ENCODE results near the gene KLF13. TPM values are rescaled to one million over a fixed set of nuclear protein-coding genes. Genes with fewer than 3 reads are reported as not detected.

KLF13 gene
- total and polyA plus RNA-seq, 10 of the 15 experiments (the other 5 are each of a cell fraction or from before 2014, with no cell fraction given): 20.3 to 109 (median 51.4) TPM

DNA sequence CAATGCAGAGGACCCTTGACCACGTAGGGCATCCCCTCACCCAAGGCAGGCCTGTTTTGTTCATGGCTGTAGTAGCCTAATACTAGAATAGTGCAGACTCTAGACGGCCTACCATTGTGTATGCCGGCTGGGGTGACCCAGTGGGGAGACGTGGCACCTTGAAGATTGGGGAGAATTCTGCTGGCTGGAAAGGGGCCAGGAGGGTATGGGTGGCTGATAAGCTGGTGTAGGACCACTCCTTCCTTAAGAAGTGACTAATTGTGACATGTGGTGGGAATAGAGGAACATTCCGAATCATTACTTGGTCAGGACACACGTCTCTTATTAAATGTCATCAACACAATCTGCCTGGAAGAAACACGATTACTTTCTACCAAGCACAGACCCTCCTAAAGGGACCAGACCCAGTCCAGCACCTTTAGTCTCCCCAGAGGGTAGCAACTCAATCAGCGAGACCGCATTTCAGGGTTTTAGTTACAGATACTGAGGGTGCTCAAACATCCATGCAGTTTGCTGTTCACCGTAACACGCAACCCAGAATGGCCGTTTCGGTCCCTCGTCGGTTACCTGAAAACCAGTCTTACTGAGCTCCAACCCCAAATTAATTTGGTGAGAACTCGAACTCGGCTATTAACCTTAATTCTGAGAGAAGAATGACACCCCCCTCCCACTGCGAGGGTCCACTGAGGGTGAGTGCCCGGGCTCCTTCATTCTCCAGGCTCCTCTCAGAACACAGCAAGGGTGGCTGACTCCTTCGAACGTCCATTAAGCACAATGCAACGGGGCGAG is 1.6 kb upstream of the KLF13 start (continued):
- no peak for TF ChIP-seq MTA3 (IDR thresholded peaks at IDR 0.05; ENCODE audit: borderline replicate concordance, low read length)
- TF ChIP-seq, protein P1, sequence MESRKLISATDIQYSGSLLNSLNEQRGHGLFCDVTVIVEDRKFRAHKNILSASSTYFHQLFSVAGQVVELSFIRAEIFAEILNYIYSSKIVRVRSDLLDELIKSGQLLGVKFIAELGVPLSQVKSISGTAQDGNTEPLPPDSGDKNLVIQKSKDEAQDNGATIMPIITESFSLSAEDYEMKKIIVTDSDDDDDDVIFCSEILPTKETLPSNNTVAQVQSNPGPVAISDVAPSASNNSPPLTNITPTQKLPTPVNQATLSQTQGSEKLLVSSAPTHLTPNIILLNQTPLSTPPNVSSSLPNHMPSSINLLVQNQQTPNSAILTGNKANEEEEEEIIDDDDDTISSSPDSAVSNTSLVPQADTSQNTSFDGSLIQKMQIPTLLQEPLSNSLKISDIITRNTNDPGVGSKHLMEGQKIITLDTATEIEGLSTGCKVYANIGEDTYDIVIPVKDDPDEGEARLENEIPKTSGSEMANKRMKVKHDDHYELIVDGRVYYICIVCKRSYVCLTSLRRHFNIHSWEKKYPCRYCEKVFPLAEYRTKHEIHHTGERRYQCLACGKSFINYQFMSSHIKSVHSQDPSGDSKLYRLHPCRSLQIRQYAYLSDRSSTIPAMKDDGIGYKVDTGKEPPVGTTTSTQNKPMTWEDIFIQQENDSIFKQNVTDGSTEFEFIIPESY (IDR thresholded peaks at IDR 0.05): no peak
- TF ChIP-seq LARP7 (IDR thresholded peaks at IDR 0.05): no peak
- TF ChIP-seq PML (IDR thresholded peaks at IDR 0.05; ENCODE audit: low read length): peak; percentile 48; the same call in 1 of the 2 replicates
- no peak for TF ChIP-seq SPI1 (IDR thresholded peaks at IDR 0.05; ENCODE audit: borderline replicate concordance, insufficient read depth, low read depth, low read length)
- TF ChIP-seq EGR1 (IDR thresholded peaks at IDR 0.05; ENCODE audit: borderline replicate concordance in 1 of 2, low read depth in 2 of 2, low read length in 2 of 2): no peak
- no peak; the same call in 1 of the 2 replicates for TF ChIP-seq POLR2AphosphoS2 (IDR thresholded peaks at IDR 0.05; ENCODE audit: low read depth, low read length)
- TF ChIP-seq RELA (IDR thresholded peaks at IDR 0.05; ENCODE audit: borderline replicate concordance, partially characterized antibody): no peak
- TF ChIP-seq, protein P2, sequence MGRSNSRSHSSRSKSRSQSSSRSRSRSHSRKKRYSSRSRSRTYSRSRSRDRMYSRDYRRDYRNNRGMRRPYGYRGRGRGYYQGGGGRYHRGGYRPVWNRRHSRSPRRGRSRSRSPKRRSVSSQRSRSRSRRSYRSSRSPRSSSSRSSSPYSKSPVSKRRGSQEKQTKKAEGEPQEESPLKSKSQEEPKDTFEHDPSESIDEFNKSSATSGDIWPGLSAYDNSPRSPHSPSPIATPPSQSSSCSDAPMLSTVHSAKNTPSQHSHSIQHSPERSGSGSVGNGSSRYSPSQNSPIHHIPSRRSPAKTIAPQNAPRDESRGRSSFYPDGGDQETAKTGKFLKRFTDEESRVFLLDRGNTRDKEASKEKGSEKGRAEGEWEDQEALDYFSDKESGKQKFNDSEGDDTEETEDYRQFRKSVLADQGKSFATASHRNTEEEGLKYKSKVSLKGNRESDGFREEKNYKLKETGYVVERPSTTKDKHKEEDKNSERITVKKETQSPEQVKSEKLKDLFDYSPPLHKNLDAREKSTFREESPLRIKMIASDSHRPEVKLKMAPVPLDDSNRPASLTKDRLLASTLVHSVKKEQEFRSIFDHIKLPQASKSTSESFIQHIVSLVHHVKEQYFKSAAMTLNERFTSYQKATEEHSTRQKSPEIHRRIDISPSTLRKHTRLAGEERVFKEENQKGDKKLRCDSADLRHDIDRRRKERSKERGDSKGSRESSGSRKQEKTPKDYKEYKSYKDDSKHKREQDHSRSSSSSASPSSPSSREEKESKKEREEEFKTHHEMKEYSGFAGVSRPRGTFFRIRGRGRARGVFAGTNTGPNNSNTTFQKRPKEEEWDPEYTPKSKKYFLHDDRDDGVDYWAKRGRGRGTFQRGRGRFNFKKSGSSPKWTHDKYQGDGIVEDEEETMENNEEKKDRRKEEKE (IDR thresholded peaks at IDR 0.05): no peak
- TF ChIP-seq EZH2 (IDR thresholded peaks at IDR 0.05; ENCODE audit: borderline replicate concordance, control insufficient read depth, low read depth, low read length): no peak
- peak; percentile 14 for TF ChIP-seq MEF2B (IDR thresholded peaks at IDR 0.05; ENCODE audit: partially characterized antibody, poor library complexity, severe bottlenecking)
- TF ChIP-seq KLF5 (IDR thresholded peaks at IDR 0.05; ENCODE audit: partially characterized antibody): peak; percentile 35
- 0 out of 2 replicates have a peak, but pooled peaks have one; percentile 12 for TF ChIP-seq CBFB (IDR thresholded peaks at IDR 0.05; ENCODE audit: low read depth)
- TF ChIP-seq IKZF1 (conservative IDR thresholded peaks at IDR 0.05): no peak
- no peak for TF ChIP-seq RAD21 (IDR thresholded peaks at IDR 0.05; ENCODE audit: insufficient read depth, low read depth, low read length)
- no peak for TF ChIP-seq CBX3 (IDR thresholded peaks at IDR 0.05; ENCODE audit: borderline replicate concordance, low read depth)
- TF ChIP-seq, protein P3, sequence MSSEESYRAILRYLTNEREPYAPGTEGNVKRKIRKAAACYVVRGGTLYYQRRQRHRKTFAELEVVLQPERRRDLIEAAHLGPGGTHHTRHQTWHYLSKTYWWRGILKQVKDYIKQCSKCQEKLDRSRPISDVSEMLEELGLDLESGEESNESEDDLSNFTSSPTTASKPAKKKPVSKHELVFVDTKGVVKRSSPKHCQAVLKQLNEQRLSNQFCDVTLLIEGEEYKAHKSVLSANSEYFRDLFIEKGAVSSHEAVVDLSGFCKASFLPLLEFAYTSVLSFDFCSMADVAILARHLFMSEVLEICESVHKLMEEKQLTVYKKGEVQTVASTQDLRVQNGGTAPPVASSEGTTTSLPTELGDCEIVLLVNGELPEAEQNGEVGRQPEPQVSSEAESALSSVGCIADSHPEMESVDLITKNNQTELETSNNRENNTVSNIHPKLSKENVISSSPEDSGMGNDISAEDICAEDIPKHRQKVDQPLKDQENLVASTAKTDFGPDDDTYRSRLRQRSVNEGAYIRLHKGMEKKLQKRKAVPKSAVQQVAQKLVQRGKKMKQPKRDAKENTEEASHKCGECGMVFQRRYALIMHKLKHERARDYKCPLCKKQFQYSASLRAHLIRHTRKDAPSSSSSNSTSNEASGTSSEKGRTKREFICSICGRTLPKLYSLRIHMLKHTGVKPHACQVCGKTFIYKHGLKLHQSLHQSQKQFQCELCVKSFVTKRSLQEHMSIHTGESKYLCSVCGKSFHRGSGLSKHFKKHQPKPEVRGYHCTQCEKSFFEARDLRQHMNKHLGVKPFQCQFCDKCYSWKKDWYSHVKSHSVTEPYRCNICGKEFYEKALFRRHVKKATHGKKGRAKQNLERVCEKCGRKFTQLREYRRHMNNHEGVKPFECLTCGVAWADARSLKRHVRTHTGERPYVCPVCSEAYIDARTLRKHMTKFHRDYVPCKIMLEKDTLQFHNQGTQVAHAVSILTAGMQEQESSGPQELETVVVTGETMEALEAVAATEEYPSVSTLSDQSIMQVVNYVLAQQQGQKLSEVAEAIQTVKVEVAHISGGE (CRISPR knock-in tag; IDR thresholded peaks at IDR 0.05): no peak
- TF ChIP-seq BMI1 (IDR thresholded peaks at IDR 0.05; ENCODE audit: borderline replicate concordance): no peak
- TF ChIP-seq SP1 (IDR thresholded peaks at IDR 0.05; ENCODE audit: low read depth, low read length): no peak
- TF ChIP-seq ZNF207 (IDR thresholded peaks at IDR 0.05; ENCODE audit: borderline replicate concordance): 0 out of 2 replicates have a peak, but pooled peaks have one; percentile 22
- no peak for TF ChIP-seq GATAD2B (conservative IDR thresholded peaks at IDR 0.05; ENCODE audit: low read depth)
- TF ChIP-seq CREB1 (IDR thresholded peaks at IDR 0.05; ENCODE audit: low read depth): no peak; the same call in 1 of the 2 replicates
- no peak for TF ChIP-seq YBX1 (IDR thresholded peaks at IDR 0.05)
